CD4-positive, alpha-beta T cell (primary cell): ENCODE data around the gene GIMAP6. TPM values are rescaled to one million over a fixed set of nuclear protein-coding genes. Genes with fewer than 3 reads are reported as not detected.

Experiments used
- ATAC-seq: fragments of 200-7000 bp; cut with Tn5 transposase; one replicate; pipeline ENCODE4 v1.10.0; 2022; ENCODE audit warnings: mild to moderate bottlenecking; ENCODE audit not compliant: poor library complexity
- CTCF ChIA-PET: fragments of 350-600 bp; sonication (Branson Sonifier 250); formaldehyde crosslinking; loops from one replicate; lab custom pipeline; 2021; ENCODE audit warnings: antibody characterized with exemption, inconsistent platforms; lab: Charles Lee
- POLR2A ChIA-PET: fragments of 350-600 bp; sonication (Branson Sonifier 250); formaldehyde crosslinking; loops from one replicate; lab custom pipeline; 2021; ENCODE audit warnings: antibody characterized with exemption, inconsistent platforms; lab: Charles Lee
- DNase-seq, 14 experiments: peaks; one replicate each; pipeline ENCODE4 v3.0.0-alpha.2; 2013 to 2020; ENCODE audit warnings: mixed read lengths in 2 of 14
- H3K27ac ChIP-seq, 2 donors: one replicate each; pipeline versions ENCODE4 v1.5.1 to v1.7.0; 2013; ENCODE audit warnings: low read length in 2 of 2, low read depth in 1 of 2, mild to moderate bottlenecking in 1 of 2
- H3K27me3 ChIP-seq, 2 experiments: 1 replicate in 1 of 2; 2 replicates in 1 of 2; pipeline versions ENCODE4 v1.6.1 to v1.7.0; 2013; ENCODE audit warnings: low read length in 2 of 2, control low read depth in 1 of 2, mild to moderate bottlenecking in 1 of 2, moderate library complexity in 1 of 2; ENCODE audit not compliant: insufficient read depth in 2 of 2, control insufficient read depth in 1 of 2
- H3K36me3 ChIP-seq: one replicate; pipeline ENCODE4 v1.6.1; 2013; ENCODE audit warnings: low read length, control low read depth; ENCODE audit not compliant: insufficient read depth
- H3K4me1 ChIP-seq: one replicate; pipeline ENCODE4 v1.6.1; 2013; ENCODE audit warnings: low read length, control low read depth; ENCODE audit not compliant: insufficient read depth
- H3K4me3 ChIP-seq: one replicate; pipeline ENCODE4 v1.5.1; 2013; ENCODE audit warnings: mild to moderate bottlenecking, low read length, moderate library complexity
- H3K9me3 ChIP-seq, 2 experiments: 1 replicate in 1 of 2; 2 replicates in 1 of 2; pipeline versions ENCODE4 v1.6.1 to v1.7.0; 2013; ENCODE audit warnings: low read length in 2 of 2, mild to moderate bottlenecking in 2 of 2, control low read depth in 1 of 2, moderate library complexity in 1 of 2; ENCODE audit not compliant: control insufficient read depth in 1 of 2, insufficient read depth in 1 of 2
- H3K27ac Mint-ChIP-seq: one replicate; pipeline ENCODE4 v1.8.0; 2020; ENCODE audit warnings: mixed read lengths
- H3K27me3 Mint-ChIP-seq: one replicate; pipeline ENCODE4 v1.8.0; 2021; ENCODE audit warnings: mixed read lengths
- H3K36me3 Mint-ChIP-seq: one replicate; pipeline ENCODE4 v1.8.0; 2021; ENCODE audit warnings: low read depth, mixed read lengths
- H3K4me1 Mint-ChIP-seq: one replicate; pipeline ENCODE4 v1.8.0; 2021; ENCODE audit warnings: low read depth, mixed read lengths
- H3K4me3 Mint-ChIP-seq: one replicate; pipeline ENCODE4 v1.8.0; 2020; ENCODE audit warnings: mild to moderate bottlenecking, mixed read lengths
- H3K9me3 Mint-ChIP-seq: one replicate; pipeline ENCODE4 v1.8.0; 2020; ENCODE audit warnings: mixed read lengths
- intact Hi-C, 2 experiments: fragments of 100-400 bp; cut with DNase I in 1 of 2; cut with micrococcal nuclease in 1 of 2; formaldehyde crosslinking; loops; one replicate each; pipeline versions ENCODE4 v1.15.1 to v1.9.0; 2023 to 2025; cut with DNase I, micrococcal nuclease
- total RNA-seq, 174 experiments: library from RNA in 2 of 174; stranded (reverse) in 2 of 174; gene quantifications; one replicate each; pipeline ENCODE4 v1.2.3 and lab custom pipeline; 2021 to 2026
- TF ChIP-seq, protein P1 (sequence below): fragments of 200-600 bp; IDR thresholded peaks from one replicate; pipeline ENCODE4 v1.8.0; 2022; ENCODE audit warnings: antibody characterized with exemption, mild to moderate bottlenecking

The GIMAP6 gene
- total RNA-seq, 2 experiments from 2014 or later, result 14.3 to 14.9 TPM

GRCh38 chr7:150586785-150587152 lies 45.4 kb downstream of the GIMAP6 start:
- ATAC-seq (no peak), DNase-seq (peak in 1 of 14 experiments; percentile 46)
- no peaks in the 10 kb centered on the region for H3K36me3 ChIP-seq
- Mint-ChIP-seq H3K4me3 (no peak overlapping the region), H3K36me3 (peaks cover 73% of the 10 kb centered on the region), H3K4me1 (peaks cover 69% of the 10 kb centered on the region), H3K9me3 (peaks cover 23% of the 10 kb centered on the region), H3K27me3 (no peaks in the 10 kb centered on the region), H3K27ac (peak overlapping the region; percentile 13)
- H3K4me1 ChIP-seq, result peaks cover 26% of the 10 kb centered on the region
- peak overlapping the region in 1 of 2 donors; percentile 29 for H3K27ac ChIP-seq
- TF ChIP-seq, protein P1, sequence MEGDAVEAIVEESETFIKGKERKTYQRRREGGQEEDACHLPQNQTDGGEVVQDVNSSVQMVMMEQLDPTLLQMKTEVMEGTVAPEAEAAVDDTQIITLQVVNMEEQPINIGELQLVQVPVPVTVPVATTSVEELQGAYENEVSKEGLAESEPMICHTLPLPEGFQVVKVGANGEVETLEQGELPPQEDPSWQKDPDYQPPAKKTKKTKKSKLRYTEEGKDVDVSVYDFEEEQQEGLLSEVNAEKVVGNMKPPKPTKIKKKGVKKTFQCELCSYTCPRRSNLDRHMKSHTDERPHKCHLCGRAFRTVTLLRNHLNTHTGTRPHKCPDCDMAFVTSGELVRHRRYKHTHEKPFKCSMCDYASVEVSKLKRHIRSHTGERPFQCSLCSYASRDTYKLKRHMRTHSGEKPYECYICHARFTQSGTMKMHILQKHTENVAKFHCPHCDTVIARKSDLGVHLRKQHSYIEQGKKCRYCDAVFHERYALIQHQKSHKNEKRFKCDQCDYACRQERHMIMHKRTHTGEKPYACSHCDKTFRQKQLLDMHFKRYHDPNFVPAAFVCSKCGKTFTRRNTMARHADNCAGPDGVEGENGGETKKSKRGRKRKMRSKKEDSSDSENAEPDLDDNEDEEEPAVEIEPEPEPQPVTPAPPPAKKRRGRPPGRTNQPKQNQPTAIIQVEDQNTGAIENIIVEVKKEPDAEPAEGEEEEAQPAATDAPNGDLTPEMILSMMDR, result no peak
- H3K4me3 ChIP-seq, result no peak overlapping the region
- ChIA-PET POLR2A (interaction anchor here (0.9 to 1.6 kb wide), 4 partner anchors 17 to 169 kb away, joined by 3 to 4 read pairs (median 4); partner anchors contain the start of gene GIMAP1), CTCF (interaction anchor here (0.6 kb wide), 1 partner anchor 9 kb away, joined by 3 read pairs; no protein-coding TSS in a partner anchor)
- H3K9me3 ChIP-seq, result peaks cover 5 to 24% of the 10 kb centered on the region in 2 experiments
- intact Hi-C loops, result loop anchor here in 1 of 2 experiments (5.0 kb wide), 1 partner anchor 41 kb away; no protein-coding TSS in a partner anchor
- H3K27me3 ChIP-seq, result no peaks in the 10 kb centered on the region

GRCh38 chr7:150586068-150586784 lies 46.0 kb downstream of the GIMAP6 start:
- POLR2A ChIA-PET, result interaction anchor here (1.3 to 2.5 kb wide), 4 partner anchors 17 to 169 kb away, joined by 3 to 6 read pairs (median 4); partner anchors contain the start of gene GIMAP8
- intact Hi-C loops, result loop anchor here in 1 of 2 experiments (5.0 kb wide), 1 partner anchor 41 kb away; no protein-coding TSS in a partner anchor
- Histone ChIP-seq H3K27me3 (no peaks in the 10 kb centered on the region), H3K4me3 (no peak overlapping the region), H3K27ac (peak overlapping the region in 1 of 2 donors; percentile 29), H3K9me3 (peaks cover 5 to 25% of the 10 kb centered on the region in 2 experiments), H3K4me1 (peaks cover 26% of the 10 kb centered on the region), H3K36me3 (no peaks in the 10 kb centered on the region)
- CTCF ChIA-PET, result no interaction called here
- H3K27me3 Mint-ChIP-seq, result no peaks in the 10 kb centered on the region
- no peak overlapping the region for H3K4me3 Mint-ChIP-seq
- peaks cover 67% of the 10 kb centered on the region for H3K4me1 Mint-ChIP-seq
- TF ChIP-seq, protein P1, result no peak
- H3K9me3 Mint-ChIP-seq, result peaks cover 19% of the 10 kb centered on the region
- peak in 2 of 14 experiments; percentile 39 to 43 for DNase-seq
- peak; percentile 39 for ATAC-seq
- peaks cover 72% of the 10 kb centered on the region for H3K36me3 Mint-ChIP-seq
- H3K27ac Mint-ChIP-seq, result peak overlapping the region; percentile 13

DNA sequence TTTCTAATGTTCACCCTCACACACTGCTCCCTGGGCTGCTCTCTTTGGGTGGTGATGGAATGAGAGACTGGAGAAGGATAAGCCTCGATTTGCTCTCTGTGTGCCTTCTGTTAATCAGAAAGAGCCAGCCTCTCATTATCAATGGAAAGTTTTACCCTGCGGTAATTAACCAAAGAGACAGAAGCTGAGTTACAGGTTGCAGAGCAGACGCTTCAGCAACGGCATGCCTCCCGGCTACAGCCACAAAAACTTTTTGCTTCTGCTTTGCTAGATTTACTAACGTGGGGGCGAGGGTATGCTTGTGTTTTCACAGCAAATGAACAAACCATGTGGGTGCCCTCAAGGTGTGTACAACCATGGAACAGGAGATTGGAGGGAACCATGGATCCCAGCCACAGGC lies 47.0 kb downstream of the GIMAP6 start:
- Mint-ChIP-seq H3K9me3 (peaks cover 14% of the 10 kb centered on the region), H3K4me3 (peak overlapping the region; percentile 34), H3K27me3 (no peaks in the 10 kb centered on the region), H3K4me1 (peaks cover 56% of the 10 kb centered on the region), H3K36me3 (peaks cover 72% of the 10 kb centered on the region), H3K27ac (peak overlapping the region; percentile 13)
- H3K36me3 ChIP-seq, result no peaks in the 10 kb centered on the region
- H3K27me3 ChIP-seq, result no peaks in the 10 kb centered on the region
- no peak overlapping the region for H3K4me3 ChIP-seq
- DNase-seq (peak in 1 of 14 experiments; percentile 44), ATAC-seq (peak; percentile 32)
- POLR2A ChIA-PET, result interaction anchor here (1.2 to 2.5 kb wide), 2 partner anchors 71 to 134 kb away, joined by 3 to 6 read pairs; partner anchors contain the start of genes GIMAP7 and GIMAP8
- peaks cover 8 to 35% of the 10 kb centered on the region in 2 experiments for H3K9me3 ChIP-seq
- intact Hi-C loops, result loop anchor here in 1 of 2 experiments (5.0 kb wide), 1 partner anchor 42 kb away; no protein-coding TSS in a partner anchor
- peak overlapping the region in 1 of 2 donors; percentile 34 for H3K27ac ChIP-seq
- CTCF ChIA-PET, result no interaction called here
- peaks cover 26% of the 10 kb centered on the region for H3K4me1 ChIP-seq
- TF ChIP-seq, protein P1, result no peak
